ENCODE measurements around the gene CSNK1A1L. TPM values are rescaled to one million over a fixed set of nuclear protein-coding genes. Genes with fewer than 3 reads are reported as not detected.

CSNK1A1L gene
- total RNA-seq, 2 experiments from 2014 or later, result not detected

DNA sequence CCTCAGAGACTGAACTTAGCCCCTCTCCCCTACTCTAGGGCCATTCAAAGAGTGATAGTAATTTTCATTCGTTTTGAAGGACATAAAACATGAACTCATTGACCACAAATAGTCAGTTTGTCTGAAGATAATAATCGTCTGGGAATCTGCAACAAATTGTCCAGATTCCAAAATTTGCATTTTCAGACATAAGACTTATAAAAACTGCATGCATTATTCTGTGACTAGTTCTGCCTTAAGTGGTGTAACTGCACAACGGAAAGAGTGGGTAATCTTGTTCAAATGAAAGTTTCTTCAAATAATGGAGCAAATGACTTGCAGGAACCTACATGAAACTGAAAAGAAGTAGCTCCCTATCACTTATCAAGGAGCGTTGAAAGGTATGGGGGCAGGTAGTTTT, 8.4 kb downstream of the CSNK1A1L start:
- ChIA-PET CTCF (no interaction called here), POLR2A (no interaction called here)
- Mint-ChIP-seq H3K27me3 (peaks cover 13% of the 10 kb centered on the region), H3K9me3 (no peaks in the 10 kb centered on the region), H3K4me3 (no peak overlapping the region), H3K36me3 (ENCODE audit: low read depth) (no peaks in the 10 kb centered on the region), H3K27ac (no peak overlapping the region), H3K4me1 (no peaks in the 10 kb centered on the region)
- DNase-seq, result no peak

DNA sequence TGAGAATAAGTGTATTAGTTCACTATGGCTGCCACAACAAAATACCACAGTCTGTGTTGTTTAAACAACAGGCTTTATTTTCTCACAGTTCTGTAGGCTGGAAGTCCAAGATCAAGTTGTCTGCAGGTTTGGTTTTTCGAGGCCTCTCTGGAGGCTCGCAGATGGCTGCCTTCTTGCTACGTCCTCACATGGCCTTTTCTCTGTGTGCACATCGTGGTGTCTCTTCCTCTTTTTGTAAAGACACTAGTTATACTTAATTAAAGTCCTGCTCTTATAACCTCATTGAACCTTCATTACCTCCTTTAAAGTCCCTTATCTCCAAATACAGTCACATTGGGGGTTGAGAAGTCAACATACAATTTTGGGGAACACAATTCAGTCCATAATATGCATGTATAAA, 10.6 kb downstream of the CSNK1A1L start:
- POLR2A ChIA-PET, result no interaction called here
- H3K27ac Mint-ChIP-seq, result no peak overlapping the region
- no peak for DNase-seq
- CTCF ChIA-PET, result no interaction called here
- H3K27me3 Mint-ChIP-seq, result peaks cover 3% of the 10 kb centered on the region
- H3K4me1 Mint-ChIP-seq, result no peaks in the 10 kb centered on the region
- no peak overlapping the region for H3K4me3 Mint-ChIP-seq
- H3K9me3 Mint-ChIP-seq, result no peaks in the 10 kb centered on the region
- no peaks in the 10 kb centered on the region for H3K36me3 Mint-ChIP-seq (ENCODE audit: low read depth)

DNA sequence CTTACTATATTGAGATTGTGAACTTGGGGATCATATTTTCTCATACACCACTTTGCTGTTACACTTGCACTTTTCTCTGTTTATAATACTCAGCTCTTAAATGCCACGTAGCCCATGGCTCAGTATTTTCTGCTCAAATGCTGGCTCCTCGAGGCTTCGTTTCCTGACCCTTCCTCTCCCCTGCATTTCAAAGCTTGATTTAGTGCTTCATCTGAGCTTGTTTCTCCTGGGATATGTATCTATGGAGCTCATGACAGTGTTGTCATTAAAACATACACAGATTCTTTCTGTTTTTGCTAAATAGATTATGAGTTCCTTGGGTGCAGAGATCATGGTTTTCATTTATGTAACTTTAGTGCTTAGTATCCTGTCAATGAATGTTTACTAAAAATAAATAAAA, 11.4 kb downstream of the CSNK1A1L start:
- Mint-ChIP-seq H3K36me3 (ENCODE audit: low read depth) (no peaks in the 10 kb centered on the region), H3K27ac (no peak overlapping the region), H3K4me1 (no peaks in the 10 kb centered on the region), H3K27me3 (peaks cover 2% of the 10 kb centered on the region), H3K9me3 (no peaks in the 10 kb centered on the region), H3K4me3 (no peak overlapping the region)
- ChIA-PET CTCF (no interaction called here), POLR2A (no interaction called here)
- no peak for DNase-seq

DNA sequence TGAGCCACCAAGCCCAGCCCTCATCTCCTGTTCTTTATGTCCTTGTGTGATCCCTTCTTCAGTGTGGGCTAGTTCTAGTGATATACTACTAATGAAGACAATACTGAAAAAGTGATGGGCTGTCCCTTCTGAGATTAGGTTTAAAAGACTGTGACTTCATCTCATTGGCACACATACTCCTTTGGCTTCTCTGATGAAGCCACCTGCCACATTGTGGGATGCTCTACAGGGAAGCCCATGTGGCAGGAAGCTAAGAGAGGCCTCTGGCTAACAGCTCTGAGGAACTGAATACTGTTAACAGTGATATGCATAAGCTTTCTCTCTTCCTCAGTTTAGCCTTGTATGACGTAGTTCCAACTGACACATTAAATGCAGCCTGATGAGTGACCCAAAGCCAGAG, 13.6 kb downstream of the CSNK1A1L start:
- ChIA-PET POLR2A (no interaction called here), CTCF (no interaction called here)
- no peaks in the 10 kb centered on the region for H3K36me3 Mint-ChIP-seq (ENCODE audit: low read depth)
- no peak overlapping the region for H3K27ac Mint-ChIP-seq
- H3K9me3 Mint-ChIP-seq, result no peaks in the 10 kb centered on the region
- DNase-seq, result no peak
- no peak overlapping the region for H3K4me3 Mint-ChIP-seq
- H3K4me1 Mint-ChIP-seq, result no peaks in the 10 kb centered on the region
- peaks cover 10% of the 10 kb centered on the region for H3K27me3 Mint-ChIP-seq

DNA sequence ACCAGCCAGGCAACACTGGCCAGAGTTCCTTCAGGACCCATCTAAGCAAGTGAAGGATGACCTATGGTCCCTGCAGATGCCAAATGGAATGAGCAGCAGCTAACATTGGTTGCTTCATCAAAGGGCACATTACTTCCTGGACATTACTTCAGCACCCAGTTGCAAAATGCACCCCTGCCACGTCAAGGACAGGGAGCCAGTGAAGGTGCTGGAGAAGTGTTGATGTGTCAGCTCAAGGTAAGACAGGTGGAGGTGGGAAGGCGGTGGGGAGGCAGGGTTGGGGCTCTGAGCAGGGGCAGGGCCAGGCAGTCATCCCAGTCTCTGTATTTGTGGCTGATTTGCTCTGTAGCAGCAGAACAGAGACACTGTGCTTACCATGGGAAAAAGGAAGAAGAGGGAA, 14.6 kb downstream of the CSNK1A1L start:
- CTCF ChIA-PET, result interaction anchor here (1.0 kb wide), 1 partner anchor 12 kb away, joined by 3 read pairs; no protein-coding TSS in a partner anchor
- no peak overlapping the region for H3K27ac Mint-ChIP-seq
- DNase-seq, result no peak
- peaks cover 12% of the 10 kb centered on the region for H3K27me3 Mint-ChIP-seq
- no peaks in the 10 kb centered on the region for H3K36me3 Mint-ChIP-seq (ENCODE audit: low read depth)
- POLR2A ChIA-PET, result no interaction called here
- no peaks in the 10 kb centered on the region for H3K4me1 Mint-ChIP-seq
- no peaks in the 10 kb centered on the region for H3K9me3 Mint-ChIP-seq
- no peak overlapping the region for H3K4me3 Mint-ChIP-seq

DNA sequence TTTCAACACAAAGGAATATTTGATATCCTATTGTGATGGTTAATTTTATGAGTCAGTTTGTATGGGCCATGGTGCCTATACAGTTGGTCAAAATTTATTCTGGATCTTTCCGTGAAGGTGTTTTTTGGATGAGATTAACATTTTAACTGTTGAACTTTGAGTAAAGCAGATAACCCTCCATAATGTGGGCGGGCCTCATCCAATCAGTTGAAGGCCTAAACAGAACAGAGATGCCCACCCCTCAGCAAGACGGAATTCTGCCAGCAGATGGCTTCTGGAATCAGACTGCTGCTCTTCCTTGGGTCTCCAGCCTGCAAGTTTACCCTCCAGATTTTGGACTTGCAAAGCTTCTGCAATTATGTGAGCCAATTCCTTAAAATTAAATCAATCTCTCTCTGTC, 16.0 kb downstream of the CSNK1A1L start:
- H3K27ac Mint-ChIP-seq, result no peak overlapping the region
- H3K9me3 Mint-ChIP-seq, result no peaks in the 10 kb centered on the region
- H3K27me3 Mint-ChIP-seq, result peaks cover 12% of the 10 kb centered on the region
- H3K36me3 Mint-ChIP-seq (ENCODE audit: low read depth), result no peaks in the 10 kb centered on the region
- no peak for DNase-seq
- H3K4me1 Mint-ChIP-seq, result no peaks in the 10 kb centered on the region
- POLR2A ChIA-PET, result no interaction called here
- CTCF ChIA-PET, result no interaction called here
- no peak overlapping the region for H3K4me3 Mint-ChIP-seq

DNA sequence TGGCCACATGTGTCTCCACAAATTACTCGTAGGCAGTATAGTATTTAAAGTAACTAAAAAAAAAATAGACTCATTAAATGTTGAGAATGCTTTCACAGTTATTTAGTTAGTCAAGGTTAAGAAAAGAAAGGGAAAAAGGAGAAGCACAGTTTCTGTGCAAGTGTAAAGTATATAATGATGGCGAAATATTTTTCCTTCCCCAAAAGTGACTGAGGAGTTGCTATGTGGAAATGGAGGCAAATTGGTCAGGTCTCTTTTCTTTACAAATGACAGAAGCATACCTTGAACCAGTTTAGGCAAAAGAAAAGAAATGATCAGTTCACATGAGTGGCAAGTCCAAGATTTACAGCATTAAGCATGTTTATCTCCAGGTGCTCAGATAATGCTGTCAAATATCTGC, 18.0 kb downstream of the CSNK1A1L start:
- Mint-ChIP-seq H3K4me1 (no peaks in the 10 kb centered on the region), H3K27me3 (peaks cover 11% of the 10 kb centered on the region), H3K36me3 (ENCODE audit: low read depth) (no peaks in the 10 kb centered on the region), H3K27ac (no peak overlapping the region), H3K9me3 (no peaks in the 10 kb centered on the region), H3K4me3 (no peak overlapping the region)
- ChIA-PET CTCF (no interaction called here), POLR2A (no interaction called here)
- no peak for DNase-seq

DNA sequence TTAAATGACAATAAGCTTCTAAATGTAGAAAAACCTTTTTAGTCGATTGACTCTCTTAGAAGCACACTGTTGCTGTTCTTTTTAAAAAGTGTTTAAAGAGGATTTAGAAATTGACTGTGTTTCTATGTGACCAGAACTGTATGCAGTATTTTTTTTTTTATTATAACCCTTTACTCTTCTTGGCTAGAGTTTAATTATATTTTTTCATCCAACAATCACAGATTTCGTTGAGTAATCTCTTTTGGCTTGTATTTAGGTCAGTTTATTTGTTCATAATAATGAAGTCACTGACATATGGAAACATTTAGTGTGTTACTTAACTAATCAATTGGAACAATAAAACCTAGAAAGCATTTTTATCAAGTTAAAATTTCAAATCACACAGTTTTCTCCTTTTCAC, 19.9 kb downstream of the CSNK1A1L start:
- ChIA-PET CTCF (interaction anchor here (0.6 to 1.3 kb wide), 3 partner anchors 11 to 1890 kb away, joined by 3 to 4 read pairs (median 3); no protein-coding TSS in a partner anchor), POLR2A (no interaction called here)
- H3K4me3 Mint-ChIP-seq, result no peak overlapping the region
- H3K27me3 Mint-ChIP-seq, result peaks cover 21% of the 10 kb centered on the region
- H3K4me1 Mint-ChIP-seq, result no peaks in the 10 kb centered on the region
- no peaks in the 10 kb centered on the region for H3K9me3 Mint-ChIP-seq
- H3K27ac Mint-ChIP-seq, result no peak overlapping the region
- H3K36me3 Mint-ChIP-seq (ENCODE audit: low read depth), result no peaks in the 10 kb centered on the region
- no peak for DNase-seq

DNA sequence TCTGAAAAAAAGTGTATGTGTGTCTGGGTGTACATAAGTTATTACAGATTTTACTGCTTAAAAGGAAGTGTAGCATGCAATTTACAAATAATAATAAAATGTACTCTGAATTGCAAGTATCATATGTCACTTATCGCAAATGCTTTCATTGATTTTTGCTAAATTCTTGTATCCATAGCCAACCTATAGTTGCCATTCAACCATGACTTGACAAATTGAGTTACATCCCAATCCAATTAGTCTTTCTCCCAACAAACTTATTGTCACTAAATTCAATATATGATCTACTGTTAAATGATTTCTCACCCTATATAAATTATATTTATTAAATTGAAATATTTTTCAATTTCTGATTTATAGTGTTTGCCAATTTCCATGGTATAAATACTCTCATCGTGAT, 28.6 kb downstream of the CSNK1A1L start:
- Mint-ChIP-seq H3K27me3 (peaks cover 7% of the 10 kb centered on the region), H3K9me3 (no peaks in the 10 kb centered on the region), H3K36me3 (ENCODE audit: low read depth) (no peaks in the 10 kb centered on the region), H3K27ac (no peak overlapping the region), H3K4me1 (no peaks in the 10 kb centered on the region), H3K4me3 (no peak overlapping the region)
- ChIA-PET CTCF (no interaction called here), POLR2A (interaction anchor here (0.7 kb wide), 1 partner anchor 520 kb away, joined by 4 read pairs; no protein-coding TSS in a partner anchor)
- DNase-seq, result no peak

DNA sequence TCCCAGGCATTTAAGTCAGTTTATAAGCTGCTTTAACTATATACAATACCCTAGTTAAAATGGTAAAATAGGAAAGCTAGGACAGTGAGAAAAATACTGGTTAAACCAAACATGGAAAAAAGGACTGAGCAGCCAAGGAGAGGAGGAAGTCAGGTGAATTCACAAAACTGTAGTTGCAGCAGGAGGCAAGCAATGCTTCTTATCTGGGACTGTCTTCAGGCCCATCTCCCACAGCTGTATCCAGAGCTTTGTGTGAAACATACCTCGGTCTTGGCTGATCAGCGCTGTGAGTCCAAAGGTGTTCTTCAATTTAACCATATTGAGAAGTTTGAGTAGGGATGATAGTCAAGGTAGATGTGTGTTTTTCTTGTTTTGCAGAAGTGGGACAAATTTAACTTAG, 30.3 kb downstream of the CSNK1A1L start:
- no peaks in the 10 kb centered on the region for H3K4me1 Mint-ChIP-seq
- H3K4me3 Mint-ChIP-seq, result no peak overlapping the region
- peaks cover 3% of the 10 kb centered on the region for H3K27me3 Mint-ChIP-seq
- no peak for DNase-seq
- ChIA-PET POLR2A (no interaction called here), CTCF (no interaction called here)
- H3K9me3 Mint-ChIP-seq, result no peaks in the 10 kb centered on the region
- no peaks in the 10 kb centered on the region for H3K36me3 Mint-ChIP-seq (ENCODE audit: low read depth)
- H3K27ac Mint-ChIP-seq, result no peak overlapping the region

DNA sequence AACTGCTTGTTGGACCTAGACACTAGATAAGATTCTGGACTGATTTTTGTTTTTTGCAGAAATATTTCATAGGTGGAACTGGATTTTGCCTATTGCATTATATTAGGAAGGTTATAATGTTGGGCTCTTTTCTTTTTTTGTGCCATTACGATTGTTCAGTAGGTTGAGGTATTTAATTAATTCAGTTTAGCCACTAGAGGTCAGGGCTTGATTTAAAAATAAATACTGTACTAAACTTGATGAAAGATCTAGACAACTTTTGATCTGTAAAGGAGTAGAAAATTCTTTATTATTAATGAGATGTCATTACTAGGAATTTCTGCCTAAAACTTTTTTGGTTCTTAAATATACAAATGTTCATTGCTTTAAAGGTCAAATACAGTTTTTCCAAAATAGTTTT, 30.8 kb downstream of the CSNK1A1L start:
- no peak for DNase-seq
- no peaks in the 10 kb centered on the region for H3K4me1 Mint-ChIP-seq
- no peak overlapping the region for H3K4me3 Mint-ChIP-seq
- CTCF ChIA-PET, result no interaction called here
- H3K27ac Mint-ChIP-seq, result no peak overlapping the region
- H3K36me3 Mint-ChIP-seq (ENCODE audit: low read depth), result no peaks in the 10 kb centered on the region
- POLR2A ChIA-PET, result no interaction called here
- peaks cover 3% of the 10 kb centered on the region for H3K27me3 Mint-ChIP-seq
- H3K9me3 Mint-ChIP-seq, result no peaks in the 10 kb centered on the region

GRCh38 chr13:37072024-37072423, 33.4 kb downstream of the CSNK1A1L start:
- H3K9me3 Mint-ChIP-seq, result no peaks in the 10 kb centered on the region
- H3K36me3 Mint-ChIP-seq (ENCODE audit: low read depth), result no peaks in the 10 kb centered on the region
- ChIA-PET POLR2A (no interaction called here), CTCF (no interaction called here)
- no peaks in the 10 kb centered on the region for H3K4me1 Mint-ChIP-seq
- no peak for DNase-seq
- no peak overlapping the region for H3K4me3 Mint-ChIP-seq
- no peak overlapping the region for H3K27ac Mint-ChIP-seq
- no peaks in the 10 kb centered on the region for H3K27me3 Mint-ChIP-seq

DNA sequence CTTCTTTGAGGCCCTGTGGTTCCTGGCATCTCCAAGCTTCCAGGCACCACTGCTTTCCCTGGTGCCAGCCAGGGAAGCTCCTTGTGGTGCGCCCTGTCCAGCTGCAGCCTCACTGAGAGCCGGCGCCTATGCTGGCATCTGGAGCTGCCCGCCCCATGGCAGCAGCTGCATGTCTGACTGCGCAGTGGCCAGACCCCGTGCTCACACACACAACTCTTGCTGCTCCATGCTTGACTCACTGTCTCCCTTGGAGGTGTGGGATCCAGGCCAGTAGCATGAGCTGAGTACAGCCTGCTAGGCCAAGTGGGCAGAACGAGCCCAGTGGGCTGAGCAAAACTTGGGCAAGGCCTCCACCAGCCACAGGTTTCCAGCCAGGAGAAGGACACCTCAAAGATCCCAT, 34.5 kb downstream of the CSNK1A1L start:
- Mint-ChIP-seq H3K4me3 (no peak overlapping the region), H3K27ac (no peak overlapping the region), H3K36me3 (ENCODE audit: low read depth) (no peaks in the 10 kb centered on the region), H3K4me1 (no peaks in the 10 kb centered on the region), H3K9me3 (no peaks in the 10 kb centered on the region), H3K27me3 (no peaks in the 10 kb centered on the region)
- POLR2A ChIA-PET, result no interaction called here
- CTCF ChIA-PET, result interaction anchor here (1.2 kb wide), 1 partner anchor 14 kb away, joined by 4 read pairs; no protein-coding TSS in a partner anchor
- DNase-seq, result no peak

- H3K36me3 Mint-ChIP-seq (ENCODE audit: low read depth), result no peaks in the 10 kb centered on the region
- CTCF ChIA-PET, result interaction anchor here (1.2 kb wide), 2 partner anchors 15 to 23 kb away, joined by 3 to 4 read pairs; no protein-coding TSS in a partner anchor
- POLR2A ChIA-PET, result no interaction called here
Measured at GRCh38 chr13:37070145-37070695, 35.2 kb downstream of the CSNK1A1L start.

More at GRCh38 chr13:37070145-37070695, 35.2 kb downstream of the CSNK1A1L start:
- no peak overlapping the region for H3K4me3 Mint-ChIP-seq
- no peak for DNase-seq
- H3K4me1 Mint-ChIP-seq, result no peaks in the 10 kb centered on the region
- H3K9me3 Mint-ChIP-seq, result no peaks in the 10 kb centered on the region
- H3K27ac Mint-ChIP-seq, result no peak overlapping the region
- H3K27me3 Mint-ChIP-seq, result no peaks in the 10 kb centered on the region

Data from activated CD4-positive, alpha-beta T cell treated with anti-CD3 and anti-CD28 coated beads, Interleukin-2, amount 10 ng/mL, durations not matched to agents 7 days and 5 days (primary cell).